BLaER1 (cell line): ENCODE results near the gene MUC20.
A peak's percentile ranks its signal among the peaks of the same experiment; 100 is the strongest.
"Not testable (repeated sequence)": the region's sequence is repeated elsewhere in the genome, so short reads cannot be mapped to it uniquely, and the experiment has no call there.

ENCODE experiments used
- H3K27ac ChIP-seq: shearing (Covaris generic); formaldehyde crosslinking; 2 replicates; pipeline ENCODE4 v1.8.1; 2022
- H3K27me3 ChIP-seq: shearing (Covaris generic); formaldehyde crosslinking; 2 replicates; pipeline ENCODE4 v1.8.1; 2022
- H3K36me3 ChIP-seq: shearing (Covaris generic); formaldehyde crosslinking; 2 replicates; pipeline ENCODE4 v1.8.1; 2022
- H3K4me1 ChIP-seq: shearing (Covaris generic); formaldehyde crosslinking; 2 replicates; pipeline ENCODE4 v1.8.1; 2022
- H3K4me2 ChIP-seq: shearing (Covaris generic); formaldehyde crosslinking; 2 replicates; pipeline ENCODE4 v1.8.1; 2022
- H3K4me3 ChIP-seq: shearing (Covaris generic); formaldehyde crosslinking; 2 replicates; pipeline ENCODE4 v1.8.1; 2022
- H3K9ac ChIP-seq: shearing (Covaris generic); formaldehyde crosslinking; 2 replicates; pipeline ENCODE4 v1.8.1; 2022
- H3K9me3 ChIP-seq: shearing (Covaris generic); formaldehyde crosslinking; 2 replicates; pipeline ENCODE4 v1.8.1; 2022
- H4K20me1 ChIP-seq: shearing (Covaris generic); formaldehyde crosslinking; 2 replicates; pipeline ENCODE4 v1.8.1; 2022
- Cebpa-rat ChIP-seq: shearing (Covaris generic); IDR thresholded peaks from 2 replicates; pipeline ENCODE4 v1.8.1; 2022

Gene MUC20

GRCh38 chr3:195739561-195740111, 18.9 kb downstream of the MUC20 start:
- Histone ChIP-seq H3K4me2 (no peak overlapping the region), H3K36me3 (no peaks in the 10 kb centered on the region; the same call in 1 of the 2 replicates), H4K20me1 (no peaks in the 10 kb centered on the region), H3K9me3 (no peaks in the 10 kb centered on the region), H3K27ac (no peak overlapping the region), H3K27me3 (no peaks in the 10 kb centered on the region), H3K9ac (no peak overlapping the region), H3K4me3 (no peak overlapping the region), H3K4me1 (no peaks in the 10 kb centered on the region)
- TF ChIP-seq Cebpa-rat: no peak

- Histone ChIP-seq H3K9ac (no peak overlapping the region), H3K9me3 (no peaks in the 10 kb centered on the region), H3K27ac (no peak overlapping the region), H3K4me3 (no peak overlapping the region), H3K4me1 (peaks cover 18% of the 10 kb centered on the region), H3K36me3 (no peaks in the 10 kb centered on the region), H3K4me2 (no peak overlapping the region), H4K20me1 (no peaks in the 10 kb centered on the region), H3K27me3 (no peaks in the 10 kb centered on the region)
- no peak for TF ChIP-seq Cebpa-rat
These were observed 23.7 kb downstream of the MUC20 start for GRCh38 chr3:195744437-195744836.

- H3K27ac ChIP-seq: no peak overlapping the region
- H4K20me1 ChIP-seq: no peaks in the 10 kb centered on the region
- TF ChIP-seq Cebpa-rat: no peak
- no peaks in the 10 kb centered on the region for H3K36me3 ChIP-seq
- no peak overlapping the region for H3K9ac ChIP-seq
- no peak overlapping the region for H3K4me2 ChIP-seq
- no peaks in the 10 kb centered on the region for H3K27me3 ChIP-seq
- peaks cover 18% of the 10 kb centered on the region for H3K4me1 ChIP-seq
- no peak overlapping the region for H3K4me3 ChIP-seq
- no peaks in the 10 kb centered on the region for H3K9me3 ChIP-seq
These were observed 25.6 kb downstream of the MUC20 start for GRCh38 chr3:195746346-195746745.

GRCh38 chr3:195746751-195747150, 26.0 kb downstream of the MUC20 start:
- H3K9ac ChIP-seq: no peak overlapping the region
- H3K27me3 ChIP-seq: no peaks in the 10 kb centered on the region
- TF ChIP-seq Cebpa-rat: no peak

GRCh38 chr3:195748661-195749060, 27.9 kb downstream of the MUC20 start:
- Histone ChIP-seq H3K4me2 (peak overlapping the region; percentile 71), H3K27ac (no peak overlapping the region), H4K20me1 (no peaks in the 10 kb centered on the region), H3K9ac (no peak overlapping the region), H3K4me1 (peaks cover 30% of the 10 kb centered on the region), H3K36me3 (no peaks in the 10 kb centered on the region), H3K27me3 (no peaks in the 10 kb centered on the region), H3K4me3 (no peak overlapping the region), H3K9me3 (no peaks in the 10 kb centered on the region)
- TF ChIP-seq Cebpa-rat: no peak

More at GRCh38 chr3:195746751-195747150, 26.0 kb downstream of the MUC20 start:
- no peaks in the 10 kb centered on the region for H3K9me3 ChIP-seq
- peaks cover 18% of the 10 kb centered on the region for H3K4me1 ChIP-seq
- no peak overlapping the region for H3K27ac ChIP-seq
- no peak overlapping the region for H3K4me2 ChIP-seq
- H3K36me3 ChIP-seq: no peaks in the 10 kb centered on the region
- H3K4me3 ChIP-seq: no peak overlapping the region
- no peaks in the 10 kb centered on the region for H4K20me1 ChIP-seq

GRCh38 chr3:195749101-195749500, 28.3 kb downstream of the MUC20 start:
- peaks cover 34% of the 10 kb centered on the region for H3K4me1 ChIP-seq
- peak overlapping the region; percentile 71; the same call in 1 of the 2 replicates for H3K4me2 ChIP-seq
- not testable (repeated sequence) for H3K27ac ChIP-seq, H3K27me3 ChIP-seq, H3K4me3 ChIP-seq, H4K20me1 ChIP-seq, H3K36me3 ChIP-seq, H3K9ac ChIP-seq, H3K9me3 ChIP-seq

- H3K4me1 ChIP-seq: peaks cover 38% of the 10 kb centered on the region
- no peak overlapping the region for H3K27ac ChIP-seq
- H3K9ac ChIP-seq: no peak overlapping the region
- H4K20me1 ChIP-seq: no peaks in the 10 kb centered on the region
- H3K36me3 ChIP-seq: no peaks in the 10 kb centered on the region
- TF ChIP-seq Cebpa-rat: no peak
- no peak overlapping the region for H3K4me3 ChIP-seq
- H3K27me3 ChIP-seq: no peaks in the 10 kb centered on the region
- H3K4me2 ChIP-seq: no peak overlapping the region
- H3K9me3 ChIP-seq: no peaks in the 10 kb centered on the region
These were observed 30.2 kb downstream of the MUC20 start for GRCh38 chr3:195750797-195751520.

GRCh38 chr3:195751560-195751959, 30.8 kb downstream of the MUC20 start:
- H3K27ac ChIP-seq: no peak overlapping the region
- TF ChIP-seq Cebpa-rat: no peak

GRCh38 chr3:195752066-195752465, 31.3 kb downstream of the MUC20 start:
- H3K36me3 ChIP-seq: no peaks in the 10 kb centered on the region
- no peak for TF ChIP-seq Cebpa-rat

More at GRCh38 chr3:195751560-195751959, 30.8 kb downstream of the MUC20 start:
- Histone ChIP-seq H3K9me3 (no peaks in the 10 kb centered on the region), H4K20me1 (no peaks in the 10 kb centered on the region), H3K27me3 (no peaks in the 10 kb centered on the region), H3K4me2 (no peak overlapping the region), H3K4me3 (no peak overlapping the region), H3K9ac (no peak overlapping the region), H3K4me1 (peaks cover 38% of the 10 kb centered on the region), H3K36me3 (no peaks in the 10 kb centered on the region)

GRCh38 chr3:195752546-195753331, 32.0 kb downstream of the MUC20 start:
- Histone ChIP-seq H3K27ac (no peak overlapping the region), H3K9ac (no peak overlapping the region), H3K27me3 (no peaks in the 10 kb centered on the region), H3K4me1 (peaks cover 43% of the 10 kb centered on the region), H4K20me1 (no peaks in the 10 kb centered on the region), H3K4me3 (no peak overlapping the region), H3K9me3 (no peaks in the 10 kb centered on the region), H3K36me3 (no peaks in the 10 kb centered on the region), H3K4me2 (peak overlapping the region; percentile 54)
- no peak for TF ChIP-seq Cebpa-rat

More at GRCh38 chr3:195752066-195752465, 31.3 kb downstream of the MUC20 start:
- Histone ChIP-seq H3K9me3 (no peaks in the 10 kb centered on the region), H3K4me2 (no peak overlapping the region), H4K20me1 (no peaks in the 10 kb centered on the region), H3K9ac (no peak overlapping the region), H3K27me3 (no peaks in the 10 kb centered on the region), H3K4me1 (peaks cover 42% of the 10 kb centered on the region), H3K4me3 (no peak overlapping the region), H3K27ac (no peak overlapping the region)
